Memory B cell (primary cell): Measurements from ENCODE around the gene GRM7.

ENCODE experiments used
- ATAC-seq: fragments of 150-1000 bp; cut with Tn5 transposase; 2 replicates; pipeline ENCODE4 v1.10.0; 2021; ENCODE audit warnings: low read depth, mild to moderate bottlenecking, moderate library complexity
- DNase-seq, 2 donors: peaks; one replicate each; pipeline ENCODE4 v3.0.0; 2022; ENCODE audit warnings: low spot score in 2 of 2
- H3K27ac Mint-ChIP-seq: one replicate; pipeline ENCODE4 v1.8.0; 2022; ENCODE audit warnings: mild to moderate bottlenecking, moderate library complexity, mixed read lengths
- H3K27me3 Mint-ChIP-seq: one replicate; pipeline ENCODE4 v1.8.0; 2022; ENCODE audit warnings: mixed read lengths
- H3K36me3 Mint-ChIP-seq: one replicate; pipeline ENCODE4 v1.8.0; 2022; ENCODE audit warnings: mild to moderate bottlenecking, mixed read lengths
- H3K4me1 Mint-ChIP-seq: one replicate; pipeline ENCODE4 v1.8.0; 2022; ENCODE audit warnings: mixed read lengths
- H3K4me3 Mint-ChIP-seq: one replicate; pipeline ENCODE4 v1.8.0; 2022; ENCODE audit warnings: mild to moderate bottlenecking, moderate library complexity, mixed read lengths
- H3K9me3 Mint-ChIP-seq: one replicate; pipeline ENCODE4 v1.8.0; 2022; ENCODE audit warnings: mixed read lengths

The GRM7 gene

DNA sequence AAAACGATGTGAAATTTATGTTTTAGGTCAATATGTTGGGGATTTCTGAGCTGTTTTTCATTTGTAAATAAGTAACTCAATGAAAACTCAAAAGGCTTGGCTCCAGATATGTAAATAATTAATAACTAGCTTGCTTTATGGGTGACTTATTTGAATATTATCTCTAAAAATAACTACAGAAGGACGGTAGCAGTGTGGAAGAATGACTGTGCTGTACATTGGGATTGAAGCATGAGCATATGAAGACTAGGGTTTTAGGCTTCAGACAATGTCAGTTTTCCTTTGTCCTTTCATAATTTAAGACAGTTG is 343.9 kb downstream of the GRM7 start:
- Mint-ChIP-seq H3K4me3 (no peak overlapping the region), H3K27me3 (no peaks in the 10 kb centered on the region), H3K27ac (no peak overlapping the region), H3K36me3 (no peaks in the 10 kb centered on the region), H3K4me1 (peaks cover 2% of the 10 kb centered on the region), H3K9me3 (peaks cover 2% of the 10 kb centered on the region)
- no peak for DNase-seq
- ATAC-seq, result no peak

GRCh38 chr3:7205535-7205934 is 344.6 kb downstream of the GRM7 start:
- Mint-ChIP-seq H3K4me1 (peaks cover 2% of the 10 kb centered on the region), H3K9me3 (peaks cover 2% of the 10 kb centered on the region), H3K27me3 (no peaks in the 10 kb centered on the region), H3K27ac (no peak overlapping the region), H3K4me3 (peak overlapping the region; percentile 43), H3K36me3 (no peaks in the 10 kb centered on the region)
- DNase-seq, result no peak
- ATAC-seq, result no peak

DNA sequence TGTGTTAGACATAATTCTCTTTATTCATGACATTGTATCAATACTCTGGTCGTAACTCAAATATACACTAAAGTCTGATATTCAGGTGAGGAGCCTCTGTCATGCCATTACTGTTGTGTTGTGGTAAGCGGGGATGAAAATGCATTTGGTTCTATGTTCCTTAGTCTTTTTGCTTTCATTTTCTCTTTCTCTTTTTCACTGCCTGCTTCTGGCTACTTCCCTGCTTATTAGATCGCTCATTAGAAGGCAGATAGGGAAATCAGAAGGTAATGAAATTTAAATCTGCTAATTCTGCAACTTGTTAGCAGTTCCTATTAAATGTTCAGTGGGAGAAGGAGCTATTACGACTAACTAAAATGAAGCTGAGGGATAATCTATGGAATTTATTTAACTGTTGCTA is 345.0 kb downstream of the GRM7 start:
- Mint-ChIP-seq H3K4me3 (peak overlapping the region; percentile 18), H3K36me3 (no peaks in the 10 kb centered on the region), H3K27me3 (no peaks in the 10 kb centered on the region), H3K27ac (no peak overlapping the region), H3K9me3 (peaks cover 2% of the 10 kb centered on the region), H3K4me1 (peaks cover 2% of the 10 kb centered on the region)
- DNase-seq (no peak), ATAC-seq (no peak)

DNA sequence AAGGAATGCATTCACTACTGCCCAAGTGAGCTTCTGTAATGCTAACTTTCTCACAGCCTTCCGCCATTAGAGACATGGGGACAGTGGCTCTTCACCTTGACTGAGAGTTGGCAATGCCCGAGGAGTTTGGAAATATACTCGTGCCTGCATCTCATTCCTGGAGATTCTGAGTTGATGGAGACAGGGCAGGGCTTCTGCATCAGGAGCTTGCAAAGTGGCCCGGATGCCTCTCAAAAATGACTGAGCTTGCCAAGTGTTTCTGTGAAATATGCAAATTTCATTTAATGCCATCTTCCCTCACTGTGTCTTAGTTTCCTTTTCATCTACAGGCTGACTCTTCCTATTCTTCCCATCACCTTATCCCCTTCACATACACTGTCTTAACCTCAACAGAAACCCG is 346.2 kb downstream of the GRM7 start:
- H3K4me3 Mint-ChIP-seq, result no peak overlapping the region
- peaks cover 2% of the 10 kb centered on the region for H3K4me1 Mint-ChIP-seq
- H3K27me3 Mint-ChIP-seq, result no peaks in the 10 kb centered on the region
- H3K36me3 Mint-ChIP-seq, result no peaks in the 10 kb centered on the region
- peaks cover 3% of the 10 kb centered on the region for H3K9me3 Mint-ChIP-seq
- no peak for ATAC-seq
- no peak for DNase-seq
- no peak overlapping the region for H3K27ac Mint-ChIP-seq

GRCh38 chr3:7207928-7208327 is 347.0 kb downstream of the GRM7 start:
- no peak overlapping the region for H3K27ac Mint-ChIP-seq
- H3K27me3 Mint-ChIP-seq, result no peaks in the 10 kb centered on the region
- peaks cover 2% of the 10 kb centered on the region for H3K4me1 Mint-ChIP-seq
- no peak for DNase-seq
- H3K36me3 Mint-ChIP-seq, result no peaks in the 10 kb centered on the region
- ATAC-seq, result no peak
- peaks cover 4% of the 10 kb centered on the region for H3K9me3 Mint-ChIP-seq
- H3K4me3 Mint-ChIP-seq, result no peak overlapping the region

DNA sequence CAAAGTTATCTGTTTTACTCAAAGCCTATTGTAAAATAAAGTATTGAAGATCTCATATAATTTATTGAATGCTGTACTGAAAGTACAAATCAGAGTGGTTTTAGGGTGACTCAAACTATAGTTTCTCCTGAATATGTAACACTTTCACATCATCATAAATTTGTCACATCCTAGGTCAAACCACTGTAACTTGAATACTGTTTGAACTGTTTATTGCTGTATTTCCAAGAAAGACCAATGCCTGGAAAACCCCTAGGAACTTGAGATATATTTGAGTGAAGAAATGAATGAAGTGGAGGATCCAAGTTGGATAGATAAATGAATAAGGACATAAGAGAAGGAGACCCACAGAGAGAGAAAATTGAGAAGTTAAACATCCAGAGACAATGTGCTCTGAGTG is 348.2 kb downstream of the GRM7 start:
- DNase-seq (no peak), ATAC-seq (no peak)
- Mint-ChIP-seq H3K27me3 (no peaks in the 10 kb centered on the region), H3K36me3 (no peaks in the 10 kb centered on the region), H3K9me3 (peaks cover 2% of the 10 kb centered on the region), H3K4me3 (no peak overlapping the region), H3K27ac (no peak overlapping the region), H3K4me1 (peaks cover 2% of the 10 kb centered on the region)

- DNase-seq (no peak), ATAC-seq (no peak)
- no peaks in the 10 kb centered on the region for H3K36me3 Mint-ChIP-seq
- H3K27ac Mint-ChIP-seq, result no peak overlapping the region
- H3K4me1 Mint-ChIP-seq, result peaks cover 2% of the 10 kb centered on the region
- H3K4me3 Mint-ChIP-seq, result no peak overlapping the region
- no peaks in the 10 kb centered on the region for H3K27me3 Mint-ChIP-seq
- H3K9me3 Mint-ChIP-seq, result peaks cover 2% of the 10 kb centered on the region
These were observed 350.8 kb downstream of the GRM7 start for GRCh38 chr3:7211740-7212139.

DNA sequence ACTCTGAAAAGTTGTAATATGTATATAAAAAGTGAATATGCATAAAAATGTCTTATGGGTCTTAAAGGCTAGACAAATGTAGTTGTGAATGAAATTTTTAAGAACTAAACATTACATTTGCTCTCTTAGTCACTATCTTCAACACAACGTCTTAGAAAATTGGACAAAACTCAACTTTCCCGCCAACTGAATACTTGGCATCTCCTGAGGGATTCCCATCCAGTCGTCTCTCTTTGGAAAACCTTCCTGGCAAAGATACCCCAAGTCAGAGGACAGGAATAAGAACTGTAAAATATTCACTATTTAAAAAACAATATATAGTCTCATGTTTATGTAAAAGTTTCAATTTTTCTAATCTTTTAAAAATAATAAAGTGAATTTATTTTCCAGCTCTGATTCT is 354.8 kb downstream of the GRM7 start:
- H3K27me3 Mint-ChIP-seq, result no peaks in the 10 kb centered on the region
- H3K36me3 Mint-ChIP-seq, result no peaks in the 10 kb centered on the region
- peaks cover 2% of the 10 kb centered on the region for H3K9me3 Mint-ChIP-seq
- H3K4me1 Mint-ChIP-seq, result no peaks in the 10 kb centered on the region
- ATAC-seq (no peak), DNase-seq (no peak)
- no peak overlapping the region for H3K4me3 Mint-ChIP-seq
- H3K27ac Mint-ChIP-seq, result no peak overlapping the region

DNA sequence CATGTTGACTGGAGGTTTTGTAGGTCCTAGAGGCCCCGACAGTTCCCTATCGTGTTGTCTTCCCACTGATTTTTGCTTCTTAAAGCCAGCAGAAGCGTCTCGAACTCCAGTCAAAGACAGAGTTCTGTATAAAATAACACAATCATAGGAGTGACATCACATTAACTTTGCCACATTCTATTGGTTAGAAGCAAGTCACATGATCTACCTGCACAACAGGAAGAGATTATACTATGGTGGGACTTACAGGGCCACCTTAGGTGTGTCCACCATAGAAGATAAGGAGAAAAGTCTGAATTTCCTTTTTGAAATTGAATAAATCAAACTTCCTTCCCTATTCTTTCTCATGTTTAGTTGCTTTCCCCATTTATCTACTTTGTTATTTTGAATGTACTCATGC is 365.5 kb downstream of the GRM7 start:
- Mint-ChIP-seq H3K9me3 (peaks cover 3% of the 10 kb centered on the region), H3K27ac (no peak overlapping the region), H3K36me3 (no peaks in the 10 kb centered on the region), H3K4me1 (no peaks in the 10 kb centered on the region), H3K4me3 (no peak overlapping the region), H3K27me3 (no peaks in the 10 kb centered on the region)
- ATAC-seq (no peak), DNase-seq (no peak)

GRCh38 chr3:7238565-7239295 is 377.8 kb downstream of the GRM7 start:
- H3K4me1 Mint-ChIP-seq, result no peaks in the 10 kb centered on the region

GRCh38 chr3:7241584-7242302 is 380.8 kb downstream of the GRM7 start:
- Mint-ChIP-seq H3K27me3 (no peaks in the 10 kb centered on the region), H3K9me3 (peaks cover 13% of the 10 kb centered on the region), H3K4me1 (peaks cover 3% of the 10 kb centered on the region), H3K27ac (no peak overlapping the region), H3K4me3 (no peak overlapping the region), H3K36me3 (no peaks in the 10 kb centered on the region)
- ATAC-seq, result no peak
- DNase-seq, result no peak

More at GRCh38 chr3:7238565-7239295, 377.8 kb downstream of the GRM7 start:
- no peak for DNase-seq
- H3K9me3 Mint-ChIP-seq, result peaks cover 10% of the 10 kb centered on the region
- H3K4me3 Mint-ChIP-seq, result no peak overlapping the region
- H3K36me3 Mint-ChIP-seq, result no peaks in the 10 kb centered on the region
- no peak overlapping the region for H3K27ac Mint-ChIP-seq
- no peak for ATAC-seq
- H3K27me3 Mint-ChIP-seq, result no peaks in the 10 kb centered on the region

DNA sequence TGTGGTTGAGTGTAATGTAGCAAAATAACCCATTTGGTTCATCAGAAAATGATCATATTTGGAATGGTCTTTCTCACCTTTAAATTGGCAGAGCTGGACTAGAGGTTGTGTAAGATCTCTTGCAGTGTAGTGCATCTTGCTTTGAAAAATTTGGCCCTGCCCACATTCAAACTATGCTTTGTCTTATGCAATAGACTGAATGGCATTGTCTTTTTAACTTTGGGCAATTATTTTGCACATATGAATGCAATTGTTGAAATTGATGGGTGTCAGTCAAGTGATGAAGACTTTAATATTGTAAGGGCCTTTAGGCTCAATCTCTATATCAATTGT is 381.4 kb downstream of the GRM7 start:
- Mint-ChIP-seq H3K9me3 (peaks cover 13% of the 10 kb centered on the region), H3K4me1 (peaks cover 3% of the 10 kb centered on the region), H3K4me3 (no peak overlapping the region), H3K27me3 (no peaks in the 10 kb centered on the region), H3K27ac (no peak overlapping the region), H3K36me3 (no peaks in the 10 kb centered on the region)
- ATAC-seq (no peak), DNase-seq (no peak)

DNA sequence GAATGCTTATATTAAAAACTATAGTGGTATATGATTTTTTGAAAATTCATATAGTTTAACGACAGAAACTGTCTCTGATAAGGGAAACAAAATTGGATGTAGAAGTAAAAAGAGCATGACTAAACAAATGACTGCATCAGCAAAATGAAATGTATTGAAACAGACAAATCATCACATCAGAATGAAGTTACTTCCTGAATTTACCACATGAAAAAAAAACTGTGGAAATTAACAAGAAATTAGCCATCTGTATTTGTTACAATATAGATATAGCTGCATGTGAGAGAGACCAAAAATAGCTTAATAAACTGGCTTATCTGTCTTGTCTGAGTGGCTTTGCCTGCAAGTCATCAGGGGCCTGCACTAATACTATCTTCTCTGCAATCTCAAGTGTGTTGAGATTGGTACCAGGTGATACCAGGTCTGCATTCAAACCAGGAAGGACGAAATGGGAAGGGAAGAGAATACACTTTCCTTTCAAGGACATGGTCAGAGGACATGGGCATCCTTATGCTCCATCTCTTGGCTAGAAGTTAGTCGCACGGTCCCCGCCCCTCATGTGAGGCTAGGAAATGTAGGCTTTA is 388.7 kb downstream of the GRM7 start:
- Mint-ChIP-seq H3K9me3 (peaks cover 8% of the 10 kb centered on the region), H3K27me3 (no peaks in the 10 kb centered on the region), H3K27ac (no peak overlapping the region), H3K36me3 (no peaks in the 10 kb centered on the region), H3K4me1 (peaks cover 3% of the 10 kb centered on the region), H3K4me3 (no peak overlapping the region)
- DNase-seq (no peak), ATAC-seq (no peak)

DNA sequence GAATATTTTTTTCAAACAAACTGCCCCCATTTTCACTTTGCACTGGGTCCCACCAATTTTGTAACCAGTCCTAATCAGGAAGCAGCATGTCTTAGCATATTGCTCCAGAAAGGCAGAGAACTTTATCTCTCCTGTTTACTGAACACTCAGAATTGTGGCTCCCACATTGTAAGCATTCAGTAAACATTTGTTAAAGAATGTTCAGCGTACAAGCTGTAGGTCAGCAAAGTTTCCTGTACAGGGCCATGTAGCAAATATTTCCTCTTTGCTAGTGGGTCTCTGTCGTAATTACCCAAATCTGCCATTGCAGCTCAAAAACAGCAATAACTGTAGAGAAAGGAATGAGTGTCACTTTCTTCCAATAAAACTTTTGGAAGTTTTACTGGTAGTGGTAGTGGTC is 393.3 kb downstream of the GRM7 start:
- no peak overlapping the region for H3K4me3 Mint-ChIP-seq
- no peak overlapping the region for H3K27ac Mint-ChIP-seq
- no peaks in the 10 kb centered on the region for H3K4me1 Mint-ChIP-seq
- H3K36me3 Mint-ChIP-seq, result no peaks in the 10 kb centered on the region
- ATAC-seq (no peak), DNase-seq (no peak)
- H3K27me3 Mint-ChIP-seq, result no peaks in the 10 kb centered on the region
- H3K9me3 Mint-ChIP-seq, result peaks cover 6% of the 10 kb centered on the region

DNA sequence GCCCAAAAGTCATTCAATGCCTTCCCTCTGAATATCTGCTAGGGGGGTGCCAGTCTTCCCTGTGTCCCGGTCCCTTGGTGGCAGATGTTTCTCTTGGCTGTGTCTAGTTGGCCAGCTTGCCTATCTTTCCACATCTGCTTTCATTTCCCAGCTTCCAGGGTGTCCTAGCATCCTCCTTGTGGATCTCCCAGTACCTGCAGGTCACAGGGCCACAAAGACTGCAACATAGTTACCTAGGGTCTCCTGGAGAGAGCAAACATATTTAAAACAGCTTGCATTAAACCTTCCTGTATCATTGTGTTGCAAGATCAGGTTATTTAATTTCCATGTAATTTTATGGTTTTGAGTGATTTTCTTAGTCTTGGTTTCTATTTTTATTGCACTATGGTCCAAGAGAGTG is 400.1 kb downstream of the GRM7 start:
- ATAC-seq, result no peak
- Mint-ChIP-seq H3K27me3 (no peaks in the 10 kb centered on the region), H3K4me3 (no peak overlapping the region), H3K36me3 (no peaks in the 10 kb centered on the region), H3K4me1 (no peaks in the 10 kb centered on the region), H3K9me3 (peaks cover 8% of the 10 kb centered on the region), H3K27ac (no peak overlapping the region)
- no peak for DNase-seq
